Fibroblast of lung (primary cell): ENCODE data around the gene CCDC61. TPM values are rescaled to one million over a fixed set of nuclear protein-coding genes. Genes with fewer than 3 reads are reported as not detected.

Source experiments
- DNase-seq, 2 donors: peaks; one replicate each; pipeline versions ENCODE4 v3.0.0 to v3.0.0-alpha.2; 2010; ENCODE audit warnings: low read depth in 2 of 2
- H2AFZ ChIP-seq: 2 replicates; pipeline ENCODE4 v1.5.1; 2012; ENCODE audit warnings: low read length, control low read depth, inconsistent platforms
- H3K27ac ChIP-seq: 2 replicates; pipeline ENCODE4 v1.5.1; 2011; ENCODE audit warnings: low read length, control low read depth; ENCODE audit not compliant: insufficient read depth
- H3K27me3 ChIP-seq: 2 replicates; pipeline ENCODE4 v1.5.1; 2011; ENCODE audit warnings: mild to moderate bottlenecking, low read length; ENCODE audit not compliant: control insufficient read depth, insufficient read depth
- H3K36me3 ChIP-seq: 2 replicates; pipeline ENCODE4 v1.5.1; 2011; ENCODE audit warnings: low read length; ENCODE audit not compliant: control insufficient read depth, insufficient read depth
- H3K4me1 ChIP-seq: 2 replicates; pipeline ENCODE4 v1.5.1; 2011; ENCODE audit warnings: low read length; ENCODE audit not compliant: control insufficient read depth, insufficient read depth; ENCODE audit errors: extremely low read depth
- H3K4me2 ChIP-seq: 2 replicates; pipeline ENCODE4 v1.5.1; 2011; ENCODE audit warnings: low read length, control low read depth; ENCODE audit not compliant: insufficient read depth; ENCODE audit errors: extremely low read depth
- H3K4me3 ChIP-seq, 4 experiments: fragments of 200-600 bp in 1 of 4; sonication (generic) in 1 of 4; replicated peaks in 1 of 4; 2 replicates each; pipeline ENCODE4 v1.5.1; 2011 to 2016; ENCODE audit warnings: low read length in 4 of 4, low read depth in 3 of 4, mild to moderate bottlenecking in 3 of 4, control low read depth in 2 of 4, inconsistent platforms in 1 of 4, mixed read lengths in 1 of 4; ENCODE audit not compliant: insufficient read depth in 1 of 4; ENCODE audit errors: control extremely low read depth in 1 of 4
- H3K79me2 ChIP-seq: 2 replicates; pipeline ENCODE4 v1.5.1; 2012; ENCODE audit warnings: mild to moderate bottlenecking, low read length, inconsistent platforms; ENCODE audit not compliant: control insufficient read depth, insufficient read depth
- H3K9ac ChIP-seq: 2 replicates; pipeline ENCODE4 v1.5.1; 2011; ENCODE audit warnings: mild to moderate bottlenecking, low read length, control low read depth; ENCODE audit not compliant: insufficient read depth
- H3K9me3 ChIP-seq: 2 replicates; pipeline ENCODE4 v1.5.1; 2012; ENCODE audit warnings: low read depth, low read length; ENCODE audit not compliant: control insufficient read depth, insufficient read depth
- H4K20me1 ChIP-seq: 2 replicates; pipeline ENCODE4 v1.5.1; 2011; ENCODE audit warnings: low read length; ENCODE audit not compliant: control insufficient read depth, insufficient read depth; ENCODE audit errors: extremely low read depth
- EZH2 ChIP-seq: IDR thresholded peaks from 2 replicates; pipeline ENCODE4 v1.5.1; 2012; ENCODE audit warnings: low read length, control low read depth, mild to moderate bottlenecking; ENCODE audit errors: missing control alignments
- polyA plus RNA-seq, 2 donors: library from polyadenylated mRNA; depleted of rRNA in 1 of 2; stranded (reverse) in 1 of 2; unstranded in 1 of 2; fragments of >200 nt; gene quantifications; 2 replicates each; pipeline ENCODE4 v1.2.1, GENCODE V29; 2011 to 2012; ENCODE audit warnings: missing spikeins in 1 of 2
- total RNA-seq: library from RNA; depleted of rRNA; stranded (reverse); fragments of >200 nt; gene quantifications from 2 replicates; pipeline ENCODE4 v1.2.1, GENCODE V29; 2014
- TF ChIP-seq, protein P1 (sequence below), 2 donors: IDR thresholded peaks in 1 of 2; conservative IDR thresholded peaks in 1 of 2; 1 replicate in 1 of 2; 2 replicates in 1 of 2; pipeline ENCODE4 v1.5.1; 2011 to 2012; ENCODE audit warnings: low read length in 2 of 2, control low read depth in 1 of 2, inconsistent platforms in 1 of 2, low read depth in 1 of 2, mild to moderate bottlenecking in 1 of 2

The CCDC61 gene
- total and polyA plus RNA-seq, 2 donors (not counting 1 experiment from before 2014, with no cell fraction given) = 4.5 to 8.9 TPM

DNA sequence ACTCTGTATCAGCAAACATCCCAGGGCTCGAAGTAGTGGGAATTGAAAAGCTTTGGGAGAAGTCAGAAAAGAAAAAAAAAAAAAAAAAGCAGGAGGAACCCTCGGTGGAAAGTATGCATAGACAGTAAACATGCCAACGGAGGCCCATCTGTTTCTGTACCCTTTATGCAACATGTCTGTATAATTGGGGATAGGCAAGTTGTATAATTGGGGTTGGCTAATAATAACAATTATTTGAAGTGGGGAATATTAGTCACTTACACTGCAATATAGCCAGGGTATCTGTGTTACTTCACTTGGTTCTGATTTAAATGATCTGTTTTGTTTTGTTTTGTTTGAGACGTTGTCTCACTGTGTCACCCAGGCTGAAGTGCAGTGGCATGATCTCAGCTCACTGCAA is 57.6 kb downstream of the CCDC61 start:
- Histone ChIP-seq H3K4me1 (no peaks in the 10 kb centered on the region), H3K4me3 (no peak overlapping the region), H3K36me3 (no peaks in the 10 kb centered on the region), H3K4me2 (no peak overlapping the region), H4K20me1 (no peaks in the 10 kb centered on the region), H3K9ac (no peak overlapping the region), H3K79me2 (no peaks in the 10 kb centered on the region), H3K27ac (no peak overlapping the region), H3K27me3 (peaks cover 17% of the 10 kb centered on the region), H2AFZ (no peak overlapping the region), H3K9me3 (no peaks in the 10 kb centered on the region)
- no peak for TF ChIP-seq EZH2
- TF ChIP-seq, protein P1, sequence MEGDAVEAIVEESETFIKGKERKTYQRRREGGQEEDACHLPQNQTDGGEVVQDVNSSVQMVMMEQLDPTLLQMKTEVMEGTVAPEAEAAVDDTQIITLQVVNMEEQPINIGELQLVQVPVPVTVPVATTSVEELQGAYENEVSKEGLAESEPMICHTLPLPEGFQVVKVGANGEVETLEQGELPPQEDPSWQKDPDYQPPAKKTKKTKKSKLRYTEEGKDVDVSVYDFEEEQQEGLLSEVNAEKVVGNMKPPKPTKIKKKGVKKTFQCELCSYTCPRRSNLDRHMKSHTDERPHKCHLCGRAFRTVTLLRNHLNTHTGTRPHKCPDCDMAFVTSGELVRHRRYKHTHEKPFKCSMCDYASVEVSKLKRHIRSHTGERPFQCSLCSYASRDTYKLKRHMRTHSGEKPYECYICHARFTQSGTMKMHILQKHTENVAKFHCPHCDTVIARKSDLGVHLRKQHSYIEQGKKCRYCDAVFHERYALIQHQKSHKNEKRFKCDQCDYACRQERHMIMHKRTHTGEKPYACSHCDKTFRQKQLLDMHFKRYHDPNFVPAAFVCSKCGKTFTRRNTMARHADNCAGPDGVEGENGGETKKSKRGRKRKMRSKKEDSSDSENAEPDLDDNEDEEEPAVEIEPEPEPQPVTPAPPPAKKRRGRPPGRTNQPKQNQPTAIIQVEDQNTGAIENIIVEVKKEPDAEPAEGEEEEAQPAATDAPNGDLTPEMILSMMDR (conservative IDR thresholded peaks at IDR 0.05 in 1 of 2, IDR thresholded peaks at IDR 0.05 in 1 of 2; ENCODE audit: low read depth in 1 of 2, low read length in 2 of 2) = no peak
- DNase-seq = no peak

DNA sequence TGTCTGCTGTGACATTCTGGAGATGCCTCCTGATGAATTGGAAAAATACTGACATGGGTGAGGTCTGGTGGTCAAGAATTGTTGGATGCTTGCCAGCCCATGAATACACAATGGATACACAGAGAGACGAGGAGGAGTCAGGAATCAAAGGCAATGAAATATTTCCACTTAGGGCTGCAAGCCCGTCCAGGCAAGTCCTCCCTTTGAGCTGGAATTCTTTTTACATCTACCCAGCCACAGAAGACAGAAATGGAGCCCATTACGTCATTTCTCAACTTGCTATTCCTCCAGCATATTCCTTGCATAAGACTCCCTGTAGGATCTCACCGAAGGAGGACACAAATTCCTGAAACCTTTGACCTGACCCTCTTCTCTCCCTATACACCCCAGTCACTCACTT is 61.3 kb downstream of the CCDC61 start:
- no peaks in the 10 kb centered on the region for H3K36me3 ChIP-seq
- TF ChIP-seq, protein P1 (conservative IDR thresholded peaks at IDR 0.05 in 1 of 2, IDR thresholded peaks at IDR 0.05 in 1 of 2; ENCODE audit: low read depth in 1 of 2, low read length in 2 of 2) = no peak
- no peaks in the 10 kb centered on the region for H3K9me3 ChIP-seq
- H3K9ac ChIP-seq = no peak overlapping the region
- no peaks in the 10 kb centered on the region for H3K4me1 ChIP-seq
- H3K79me2 ChIP-seq = no peaks in the 10 kb centered on the region
- H3K27ac ChIP-seq = no peak overlapping the region
- no peak overlapping the region for H3K4me3 ChIP-seq
- no peak overlapping the region for H3K4me2 ChIP-seq
- peaks cover 18% of the 10 kb centered on the region for H3K27me3 ChIP-seq
- no peak overlapping the region for H2AFZ ChIP-seq
- no peak for DNase-seq
- no peaks in the 10 kb centered on the region for H4K20me1 ChIP-seq

DNA sequence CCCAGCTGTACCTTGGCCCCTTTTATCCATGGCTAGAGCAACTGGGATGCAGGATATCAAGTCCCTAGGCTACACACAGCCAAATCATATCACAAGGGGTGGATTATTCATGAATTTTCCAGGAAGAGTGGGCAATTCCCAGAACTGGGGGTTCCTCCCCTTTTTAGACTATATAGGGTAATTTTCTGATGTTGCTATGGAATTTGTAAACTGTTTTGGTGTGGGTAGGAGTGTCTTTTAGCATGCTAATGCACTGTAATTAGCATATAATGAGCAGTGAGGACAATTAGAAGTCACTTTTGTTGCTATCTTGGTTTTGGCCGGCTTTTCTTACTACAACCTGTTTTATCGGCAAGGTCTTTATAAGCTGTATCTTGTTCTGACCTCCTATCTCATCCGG is 63.5 kb downstream of the CCDC61 start:
- H3K79me2 ChIP-seq = no peaks in the 10 kb centered on the region
- DNase-seq = no peak
- no peaks in the 10 kb centered on the region for H4K20me1 ChIP-seq
- no peak overlapping the region for H2AFZ ChIP-seq
- TF ChIP-seq, protein P1 (conservative IDR thresholded peaks at IDR 0.05 in 1 of 2, IDR thresholded peaks at IDR 0.05 in 1 of 2; ENCODE audit: low read depth in 1 of 2, low read length in 2 of 2) = no peak
- H3K27me3 ChIP-seq = peaks cover 22% of the 10 kb centered on the region
- H3K9ac ChIP-seq = no peak overlapping the region
- H3K9me3 ChIP-seq = no peaks in the 10 kb centered on the region
- no peak overlapping the region for H3K4me2 ChIP-seq
- no peaks in the 10 kb centered on the region for H3K4me1 ChIP-seq
- no peaks in the 10 kb centered on the region for H3K36me3 ChIP-seq
- H3K4me3 ChIP-seq = no peak overlapping the region
- H3K27ac ChIP-seq = no peak overlapping the region
